Heart right ventricle (tissue), 16 donors: ENCODE results near the gene ALOX15. TPM values are rescaled to one million over a fixed set of nuclear protein-coding genes. Genes with fewer than 3 reads are reported as not detected.
"Not testable (repeated sequence)": the region's sequence is repeated elsewhere in the genome, so short reads cannot be mapped to it uniquely, and the experiment has no call there.

Experiments used
- ATAC-seq, 8 donors: fragments of 200-7000 bp; cut with Tn5 transposase; one replicate each; pipeline ENCODE4 v1.9.1; 2020; ENCODE audit warnings: mild to moderate bottlenecking in 8 of 8, moderate library complexity in 8 of 8, moderate number of reproducible peaks in 1 of 8
- DNase-seq, 2 donors: peaks; one replicate each; pipeline ENCODE4 v3.0.0-alpha.2; 2020
- H3K27ac ChIP-seq, 10 donors: fragments of 200-600 bp; sonication (generic) in 2 of 10; one replicate each; pipeline versions ENCODE4 v1.5.0 to v1.8.0; 2020 to 2022; ENCODE audit warnings: mild to moderate bottlenecking in 3 of 10
- H3K27me3 ChIP-seq, 7 donors: fragments of 200-600 bp; one replicate each; pipeline ENCODE4 v1.8.0; 2021 to 2022; ENCODE audit warnings: mild to moderate bottlenecking in 2 of 7
- H3K36me3 ChIP-seq, 9 donors: fragments of 200-600 bp; sonication (generic) in 1 of 9; one replicate each; pipeline versions ENCODE4 v1.5.0 to v1.8.0; 2020 to 2022; ENCODE audit warnings: mild to moderate bottlenecking in 2 of 9
- H3K4me1 ChIP-seq, 9 donors: fragments of 200-600 bp; sonication (generic) in 1 of 9; one replicate each; pipeline versions ENCODE4 v1.5.0 to v1.8.0; 2020 to 2022; ENCODE audit warnings: mild to moderate bottlenecking in 4 of 9
- H3K4me3 ChIP-seq, 10 donors: fragments of 200-600 bp; sonication (generic) in 2 of 10; one replicate each; pipeline versions ENCODE4 v1.5.0 to v1.8.0; 2020 to 2022; ENCODE audit warnings: mild to moderate bottlenecking in 7 of 10, moderate library complexity in 2 of 10
- H3K9me3 ChIP-seq, 11 donors: fragments of 200-600 bp in 10 of 11; sonication (generic) in 2 of 11; one replicate each; pipeline versions ENCODE4 v1.5.0 to v1.8.0; 2013 to 2022; ENCODE audit warnings: mild to moderate bottlenecking in 2 of 11, control low read depth in 1 of 11, moderate library complexity in 1 of 11
- WGBS, 2 donors: extraction: QIAGEN DNeasy Blood & Tissue Kit; methylation state at CpG; one replicate each; pipeline ENCODE4 v1.1.7; 2013; ENCODE audit warnings: inconsistent platforms in 1 of 2; 5-methylcytosine and 5-hydroxymethylcytosine counted together
- intact Hi-C, 10 donors: fragments of 100-400 bp; cut with DNase I; formaldehyde crosslinking; loops; one replicate each; pipeline versions ENCODE4 v1.11.1 to v1.14.2; 2022
- polyA plus RNA-seq, 2 donors: library from polyadenylated mRNA; stranded (reverse); fragments of 200-250 nt; gene quantifications; one replicate each; pipeline ENCODE4 v1.2.3, GENCODE V29; 2013
- total RNA-seq, 10 donors: library from RNA; stranded (reverse); fragmentation: NEBNext Ultra II Directional in 3 of 10; extraction: Animal tissue kit (Norgen Biotek cat#: 25700) in 3 of 10; gene quantifications; one replicate each; pipeline versions ENCODE4 v1.2.1 to v1.2.4, GENCODE V29; 2021 to 2023
- TF ChIP-seq, protein P1 (sequence below), 9 donors: fragments of 200-600 bp; sonication (generic) in 2 of 9; IDR thresholded peaks; one replicate each; pipeline versions ENCODE4 v1.5.0 to v1.8.0; 2021 to 2022; ENCODE audit warnings: antibody characterized with exemption in 9 of 9, mild to moderate bottlenecking in 5 of 9, moderate library complexity in 1 of 9
- donor health status: Arrhythmogenic right ventricular cardiomyopathy.
- donor health status: ischemic (EF 13 %, LVEDD 7.1; RV severe dilation, severe dysfunction).
- donor health status: healthy with polysubstance abuse.
- donor health status: DM: no; HTN: yes; CAD: no.
- donor health status: DM: no; HTN: no; CAD: no.
- donor health status: ischemic (EF 25% LVEDD 6.9; RV normal size, moderate dysfunction).
- donor health status: ischemic (EF 25% LVEDD 5.7; RV mildly dilated, moderate dysfunction).
- donor health status: healthy.
- donor health status: DM: yes; HTN: yes; CAD: no.
- donor health status: Ischemic cardiomyopathy.
- donor health status: ischemic (EF 35%, LVEDD 5.7; RV mildly dilated, moderate dysfunction).
- donor health status: nonischemic (EF 11% LVEDD 7.7; RV severe dilation, severe dysfunction).
- donor health status: DM: yes; HTN: yes; CAD: no.
- donor health status: PGD.
- donor health status: ischemic (EF 29% LVEDD 5.4; RV normal size, mild dysfunction).
- donor health status: nonischemic (EF 23%, LVEDD 6.1; RV moderate dilation, normal function).

Gene ALOX15
- total and polyA plus RNA-seq, 12 donors, result 0.11 to 1.3 (median 0.16) TPM; not detected in 5

DNA sequence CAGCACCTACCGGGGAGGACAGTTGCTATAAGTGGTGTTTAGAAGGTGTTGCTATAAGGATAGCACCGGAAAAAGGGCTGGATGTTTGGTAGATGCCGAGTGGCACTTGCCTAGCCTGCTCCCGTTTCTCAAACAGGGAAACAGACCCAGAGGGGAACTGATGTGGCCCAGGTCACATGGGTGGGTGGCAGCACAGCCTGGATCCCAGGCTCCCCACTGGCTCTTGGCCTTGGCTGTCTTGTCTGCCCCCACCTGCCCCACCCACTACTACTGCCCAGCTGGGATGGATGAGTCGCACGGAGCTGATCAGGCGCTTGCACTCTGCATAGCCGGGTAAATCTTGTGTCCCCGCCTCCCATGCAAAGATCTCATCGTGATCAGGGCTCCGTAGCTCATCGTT, 49.9 kb downstream of the ALOX15 start:
- DNase-seq, result no peak
- Histone ChIP-seq H3K27ac (peak overlapping the region in 5 of 10 donors; percentile 10 to 44 (median 28)), H3K4me3 (no peak overlapping the region), H3K9me3 (no peaks in the 10 kb centered on the region), H3K36me3 (no peaks in the 10 kb centered on the region), H3K27me3 (no peaks in the 10 kb centered on the region), H3K4me1 (peaks cover 9 to 53% (median 35%) of the 10 kb centered on the region in 9 donors)
- intact Hi-C loops, result no loop called here
- ATAC-seq, result peak in 2 of 8 donors; percentile 3 to 9
- WGBS, 2 donors, result 60 to 71% methylated on average over 12 of the region's 12 CpGs
- TF ChIP-seq, protein P1, sequence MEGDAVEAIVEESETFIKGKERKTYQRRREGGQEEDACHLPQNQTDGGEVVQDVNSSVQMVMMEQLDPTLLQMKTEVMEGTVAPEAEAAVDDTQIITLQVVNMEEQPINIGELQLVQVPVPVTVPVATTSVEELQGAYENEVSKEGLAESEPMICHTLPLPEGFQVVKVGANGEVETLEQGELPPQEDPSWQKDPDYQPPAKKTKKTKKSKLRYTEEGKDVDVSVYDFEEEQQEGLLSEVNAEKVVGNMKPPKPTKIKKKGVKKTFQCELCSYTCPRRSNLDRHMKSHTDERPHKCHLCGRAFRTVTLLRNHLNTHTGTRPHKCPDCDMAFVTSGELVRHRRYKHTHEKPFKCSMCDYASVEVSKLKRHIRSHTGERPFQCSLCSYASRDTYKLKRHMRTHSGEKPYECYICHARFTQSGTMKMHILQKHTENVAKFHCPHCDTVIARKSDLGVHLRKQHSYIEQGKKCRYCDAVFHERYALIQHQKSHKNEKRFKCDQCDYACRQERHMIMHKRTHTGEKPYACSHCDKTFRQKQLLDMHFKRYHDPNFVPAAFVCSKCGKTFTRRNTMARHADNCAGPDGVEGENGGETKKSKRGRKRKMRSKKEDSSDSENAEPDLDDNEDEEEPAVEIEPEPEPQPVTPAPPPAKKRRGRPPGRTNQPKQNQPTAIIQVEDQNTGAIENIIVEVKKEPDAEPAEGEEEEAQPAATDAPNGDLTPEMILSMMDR (IDR thresholded peaks at IDR 0.05), result no peak

DNA sequence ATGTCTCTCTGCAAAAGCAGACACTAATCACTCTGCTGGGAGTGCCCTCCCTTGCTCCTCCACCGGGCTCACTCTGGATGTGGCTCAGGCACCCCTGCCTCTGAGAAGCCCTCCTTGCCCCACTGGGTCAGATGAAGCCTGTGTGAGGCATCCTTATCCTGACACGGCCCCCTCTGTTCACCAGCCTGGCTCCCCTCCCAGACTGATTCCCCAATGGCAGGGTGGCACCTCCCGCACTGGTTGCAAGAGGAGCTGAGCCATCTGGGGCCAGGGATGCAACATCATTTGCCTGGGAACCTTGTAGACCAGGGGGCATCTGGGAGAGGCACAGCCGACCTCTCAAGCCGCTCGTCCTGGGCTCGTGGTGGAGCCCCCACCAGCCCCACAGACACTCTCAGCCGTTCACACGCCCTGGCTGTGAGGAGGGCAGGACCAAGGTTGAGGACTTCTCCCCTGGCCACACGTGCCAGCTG, 50.5 kb downstream of the ALOX15 start:
- 57 to 62% methylated on average over 10 of the region's 10 CpGs for WGBS, 2 donors
- TF ChIP-seq, protein P1 (IDR thresholded peaks at IDR 0.05), result no peak
- Histone ChIP-seq H3K36me3 (no peaks in the 10 kb centered on the region), H3K9me3 (no peaks in the 10 kb centered on the region), H3K27ac (peak overlapping the region in 6 of 10 donors; percentile 10 to 52 (median 31)), H3K27me3 (peaks cover 0 to 3% (median 0%) of the 10 kb centered on the region in 7 donors), H3K4me3 (no peak overlapping the region), H3K4me1 (peaks cover 9 to 54% (median 38%) of the 10 kb centered on the region in 9 donors)
- ATAC-seq (peak in 1 of 8 donors; percentile 14), DNase-seq (no peak)
- intact Hi-C loops, result no loop called here

DNA sequence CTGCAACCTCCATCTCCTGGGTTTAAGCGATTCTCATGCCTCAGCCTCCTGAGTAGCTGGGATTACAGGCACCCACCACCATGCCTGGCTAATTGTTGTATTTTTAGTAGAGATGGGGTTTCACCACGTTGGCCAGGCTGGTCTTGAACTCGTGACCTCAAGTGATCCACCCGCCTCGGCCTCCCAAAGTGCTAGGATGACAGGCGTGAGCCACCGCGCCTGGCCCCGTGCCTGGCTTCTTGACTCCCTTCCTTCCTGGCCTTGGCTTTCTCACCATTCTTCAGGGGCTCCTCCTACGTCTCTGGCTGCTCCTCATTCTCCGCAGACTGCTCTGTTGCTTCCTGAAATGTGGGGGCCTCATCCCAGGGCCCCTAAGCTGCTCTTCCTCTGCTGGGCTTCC, 51.4 kb downstream of the ALOX15 start:
- 50 to 68% methylated on average over 9 to 11 of the region's 11 CpGs for WGBS, 2 donors
- H3K27ac ChIP-seq, H3K4me3 ChIP-seq, DNase-seq, H3K9me3 ChIP-seq, H3K36me3 ChIP-seq, ATAC-seq, intact Hi-C loops: not testable (repeated sequence)
- peaks cover 14 to 60% (median 45%) of the 10 kb centered on the region in 9 donors for H3K4me1 ChIP-seq
- peaks cover 0 to 12% (median 1%) of the 10 kb centered on the region in 7 donors for H3K27me3 ChIP-seq

DNA sequence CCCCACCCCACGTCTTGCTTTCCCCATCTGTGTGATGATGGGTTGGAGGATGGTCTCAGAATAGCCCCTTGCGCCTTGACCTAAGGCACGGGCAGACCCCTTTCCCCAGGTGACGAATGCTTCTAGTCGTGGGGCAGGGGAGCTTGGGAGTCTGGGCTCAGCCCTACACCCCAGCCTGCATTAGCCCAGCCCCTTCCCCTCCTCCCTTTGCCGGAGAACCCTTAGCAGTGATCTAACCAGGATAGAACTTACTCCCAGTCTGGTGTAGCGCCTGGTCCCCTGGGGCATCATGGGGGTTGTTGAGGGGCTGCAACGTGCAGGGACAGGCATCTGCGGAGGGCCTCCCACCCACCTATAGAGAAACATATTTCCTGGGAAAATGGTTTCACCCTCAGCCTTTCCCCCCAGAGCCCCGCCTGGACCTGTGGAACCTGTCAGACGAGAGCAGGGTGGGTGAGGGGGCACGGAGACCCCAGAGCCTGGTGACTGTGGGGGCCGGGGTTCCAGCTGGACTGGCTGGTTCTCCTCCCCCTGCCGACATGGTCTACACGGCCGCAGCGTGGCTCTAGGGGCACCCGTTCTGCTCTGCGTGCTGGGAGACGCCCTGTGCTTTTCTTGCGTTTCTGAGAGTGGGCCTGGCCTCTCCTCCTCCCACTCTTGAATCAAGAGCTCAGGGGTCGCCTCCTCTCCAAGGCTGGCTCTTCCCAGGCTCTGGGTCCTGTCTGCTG, 52.4 kb downstream of the ALOX15 start:
- 83 to 92% methylated on average over 22 of the region's 22 CpGs for WGBS, 2 donors
- Histone ChIP-seq H3K27me3 (peaks cover 0 to 22% (median 9%) of the 10 kb centered on the region in 7 donors), H3K27ac (peak overlapping the region in 6 of 10 donors; percentile 66 to 86 (median 80)), H3K4me1 (peaks cover 16 to 63% (median 46%) of the 10 kb centered on the region in 9 donors), H3K4me3 (no peak overlapping the region), H3K9me3 (no peaks in the 10 kb centered on the region), H3K36me3 (no peaks in the 10 kb centered on the region)
- intact Hi-C loops, result loop anchor here in 1 of 10 donors (2.0 kb wide), 1 partner anchor 16 kb away; no protein-coding TSS in a partner anchor
- TF ChIP-seq, protein P1 (IDR thresholded peaks at IDR 0.05), result no peak
- ATAC-seq (no peak), DNase-seq (no peak)
